Sigmoid colon (tissue), 7 donors: ENCODE results near the gene HEPACAM2. TPM values are rescaled to one million over a fixed set of nuclear protein-coding genes. Genes with fewer than 3 reads are reported as not detected.

ENCODE experiments used
- DNase-seq: peaks from one replicate; pipeline ENCODE4 v3.0.0-alpha.2; 2019
- H3K27ac ChIP-seq, 4 donors: fragments of 200-600 bp; sonication (generic); one replicate each; pipeline ENCODE4 v1.5.1; 2016 to 2019; ENCODE audit warnings: mild to moderate bottlenecking in 1 of 4
- H3K27me3 ChIP-seq, 3 donors: fragments of 200-600 bp; sonication (generic); one replicate each; pipeline ENCODE4 v1.5.1; 2019; ENCODE audit warnings: mild to moderate bottlenecking in 1 of 3
- H3K36me3 ChIP-seq, 4 donors: fragments of 200-600 bp; sonication (generic); one replicate each; pipeline ENCODE4 v1.5.1; 2016 to 2019
- H3K4me1 ChIP-seq, 4 donors: fragments of 200-600 bp; sonication (generic); one replicate each; pipeline ENCODE4 v1.5.1; 2017 to 2019
- H3K4me3 ChIP-seq, 4 donors: fragments of 200-600 bp; sonication (generic); one replicate each; pipeline ENCODE4 v1.5.1; 2017 to 2019; ENCODE audit warnings: mild to moderate bottlenecking in 2 of 4, moderate library complexity in 1 of 4
- H3K9me3 ChIP-seq, 4 donors: fragments of 200-600 bp in 3 of 4; sonication (generic) in 3 of 4; one replicate each; pipeline versions ENCODE4 v1.5.1 to v1.6.1; 2013 to 2019
- EP300 ChIP-seq, 4 donors: sonication (generic); formaldehyde crosslinking; IDR thresholded peaks; one replicate each; pipeline ENCODE4 v1.6.1; 2017; ENCODE audit warnings: antibody characterized with exemption in 4 of 4
- POLR2A ChIP-seq, 2 donors: fragments of 450-650 bp; IDR thresholded peaks; one replicate each; pipeline ENCODE4 v1.6.1; 2016; ENCODE audit warnings: antibody characterized with exemption in 2 of 2, mild to moderate bottlenecking in 2 of 2, moderate library complexity in 2 of 2
- POLR2AphosphoS5 ChIP-seq, 4 donors: sonication (generic); formaldehyde crosslinking; IDR thresholded peaks; one replicate each; pipeline ENCODE4 v1.6.1; 2017; ENCODE audit warnings: antibody characterized with exemption in 4 of 4
- WGBS, 2 donors: extraction: QIAGEN DNeasy Blood & Tissue Kit; methylation state at CpG; one replicate each; pipeline ENCODE4 v1.1.7; 2013; 5-methylcytosine and 5-hydroxymethylcytosine counted together
- intact Hi-C: fragments of 100-400 bp; cut with DNase I; formaldehyde crosslinking; loops from one replicate; pipeline ENCODE4 v1.15.1; 2023
- polyA plus RNA-seq, 3 donors: library from polyadenylated mRNA; stranded (reverse); fragments of 200-250 nt; gene quantifications; one replicate each; pipeline ENCODE4 v1.2.3, GENCODE V29; 2013
- total RNA-seq, 4 donors: library from RNA; depleted of rRNA; stranded (reverse); fragments of >200 nt; gene quantifications; one replicate each; pipeline ENCODE4 v1.1.0, GENCODE V29; 2016
- TF ChIP-seq, protein P1 (sequence below), 4 experiments: fragments of 450-650 bp in 3 of 4; fragments of 200-600 bp in 1 of 4; IDR thresholded peaks; one replicate each; pipeline ENCODE4 v1.5.1; 2016 to 2019; ENCODE audit warnings: antibody characterized with exemption in 4 of 4, mild to moderate bottlenecking in 3 of 4, moderate library complexity in 2 of 4
- donor health status: healthy with polysubstance abuse.
- donor health status: Bipolar disorder and iron deficiency.
- donor health status: healthy.

The HEPACAM2 gene
- total and polyA plus RNA-seq, 7 donors: 0.36 to 57.7 (median 25.2) TPM; not detected in 3

DNA sequence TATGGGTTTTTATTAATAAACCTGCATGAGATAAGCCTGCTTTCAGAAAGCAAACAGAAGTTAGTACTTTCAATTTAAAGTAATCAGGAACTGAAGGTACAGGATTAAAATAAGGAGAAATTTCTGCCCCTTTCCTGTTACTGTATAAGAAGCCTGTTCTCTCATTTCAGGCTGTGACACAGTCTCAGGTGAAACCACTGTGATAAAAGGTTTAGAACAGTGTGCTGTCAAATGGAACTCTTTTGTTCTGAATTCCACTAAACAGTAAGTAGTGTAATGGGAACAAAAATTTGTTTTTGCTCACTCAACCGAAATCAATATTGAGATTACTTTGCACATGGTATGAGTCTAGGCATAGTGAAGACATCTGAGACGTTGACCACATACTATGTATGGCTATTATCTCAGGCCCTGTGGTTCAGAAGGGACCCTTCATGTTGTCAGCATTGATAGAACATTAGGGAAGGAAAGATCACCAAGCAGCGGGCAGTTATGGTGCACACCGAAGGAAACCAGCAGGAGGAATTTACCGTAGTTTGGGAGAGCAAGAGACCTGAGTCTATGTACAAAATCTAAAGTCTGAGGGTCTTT, 14.9 kb downstream of the HEPACAM2 start:
- Histone ChIP-seq H3K4me3 (no peak overlapping the region), H3K36me3 (no peaks in the 10 kb centered on the region), H3K9me3 (no peaks in the 10 kb centered on the region), H3K27ac (no peak overlapping the region), H3K4me1 (no peaks in the 10 kb centered on the region), H3K27me3 (no peaks in the 10 kb centered on the region)
- DNase-seq: no peak
- intact Hi-C loops: no loop called here
- WGBS, 2 donors: 86 to 90% methylated on average over 5 of the region's 5 CpGs
- TF ChIP-seq, protein P1, sequence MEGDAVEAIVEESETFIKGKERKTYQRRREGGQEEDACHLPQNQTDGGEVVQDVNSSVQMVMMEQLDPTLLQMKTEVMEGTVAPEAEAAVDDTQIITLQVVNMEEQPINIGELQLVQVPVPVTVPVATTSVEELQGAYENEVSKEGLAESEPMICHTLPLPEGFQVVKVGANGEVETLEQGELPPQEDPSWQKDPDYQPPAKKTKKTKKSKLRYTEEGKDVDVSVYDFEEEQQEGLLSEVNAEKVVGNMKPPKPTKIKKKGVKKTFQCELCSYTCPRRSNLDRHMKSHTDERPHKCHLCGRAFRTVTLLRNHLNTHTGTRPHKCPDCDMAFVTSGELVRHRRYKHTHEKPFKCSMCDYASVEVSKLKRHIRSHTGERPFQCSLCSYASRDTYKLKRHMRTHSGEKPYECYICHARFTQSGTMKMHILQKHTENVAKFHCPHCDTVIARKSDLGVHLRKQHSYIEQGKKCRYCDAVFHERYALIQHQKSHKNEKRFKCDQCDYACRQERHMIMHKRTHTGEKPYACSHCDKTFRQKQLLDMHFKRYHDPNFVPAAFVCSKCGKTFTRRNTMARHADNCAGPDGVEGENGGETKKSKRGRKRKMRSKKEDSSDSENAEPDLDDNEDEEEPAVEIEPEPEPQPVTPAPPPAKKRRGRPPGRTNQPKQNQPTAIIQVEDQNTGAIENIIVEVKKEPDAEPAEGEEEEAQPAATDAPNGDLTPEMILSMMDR (IDR thresholded peaks at IDR 0.05): no peak
- TF ChIP-seq POLR2AphosphoS5 (IDR thresholded peaks at IDR 0.05) (no peak), EP300 (IDR thresholded peaks at IDR 0.05) (no peak), POLR2A (IDR thresholded peaks at IDR 0.05) (no peak)

DNA sequence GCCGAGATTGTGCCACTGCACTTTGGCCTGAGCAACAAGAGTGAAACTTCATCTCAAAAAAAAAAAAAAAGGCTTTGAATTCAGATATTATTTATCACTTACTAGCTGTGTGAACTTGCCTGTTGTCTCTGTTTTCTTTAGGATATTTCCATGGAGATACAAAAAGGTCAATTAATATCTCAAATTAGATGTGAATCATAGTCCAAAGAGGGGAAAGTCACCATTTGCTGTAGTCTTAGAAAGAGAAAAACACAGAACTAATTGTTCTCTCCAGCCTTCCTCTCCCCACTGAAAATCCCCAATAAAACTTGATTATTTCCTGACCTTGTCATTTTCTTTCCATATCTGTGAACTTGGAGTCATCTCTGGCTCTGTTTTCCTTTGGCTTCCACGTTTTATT, 21.2 kb downstream of the HEPACAM2 start:
- Histone ChIP-seq H3K9me3 (no peaks in the 10 kb centered on the region), H3K27ac (no peak overlapping the region), H3K27me3 (no peaks in the 10 kb centered on the region), H3K36me3 (no peaks in the 10 kb centered on the region), H3K4me3 (no peak overlapping the region), H3K4me1 (no peaks in the 10 kb centered on the region)
- WGBS, 2 donors: 18 to 48% methylated on average over 2 of the region's 2 CpGs
- intact Hi-C loops: no loop called here
- TF ChIP-seq POLR2A (IDR thresholded peaks at IDR 0.05) (no peak), POLR2AphosphoS5 (IDR thresholded peaks at IDR 0.05) (no peak), EP300 (IDR thresholded peaks at IDR 0.05) (no peak)
- TF ChIP-seq, protein P1 (IDR thresholded peaks at IDR 0.05): no peak
- no peak for DNase-seq

DNA sequence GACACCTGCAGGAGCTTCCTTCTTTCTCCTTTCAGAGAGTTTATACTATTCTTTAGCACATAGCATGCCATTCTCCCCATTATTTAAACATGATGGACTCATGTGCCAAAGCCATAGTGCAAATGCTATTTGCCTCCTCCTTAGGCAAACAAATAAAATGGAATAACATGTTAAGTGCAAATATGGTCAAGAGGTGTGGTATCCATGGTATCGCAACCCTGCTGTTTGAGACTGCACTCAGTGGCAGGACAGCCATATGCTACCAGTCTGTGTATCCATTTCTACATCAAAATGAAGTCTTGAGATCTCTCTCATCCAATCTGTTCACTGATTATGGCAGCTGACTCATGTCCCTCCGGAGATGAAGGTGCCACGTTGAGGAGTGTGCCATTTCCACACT, 22.8 kb downstream of the HEPACAM2 start:
- no peak for DNase-seq
- no peaks in the 10 kb centered on the region for H3K4me1 ChIP-seq
- no peak overlapping the region for H3K27ac ChIP-seq
- no peak overlapping the region for H3K4me3 ChIP-seq
- no peaks in the 10 kb centered on the region for H3K36me3 ChIP-seq
- no peaks in the 10 kb centered on the region for H3K9me3 ChIP-seq
- WGBS, 2 donors: 17 to 70% methylated on average over 3 of the region's 3 CpGs
- intact Hi-C loops: no loop called here
- H3K27me3 ChIP-seq: no peaks in the 10 kb centered on the region
- peak in 1 of 4 donors; percentile 15 for TF ChIP-seq POLR2AphosphoS5 (IDR thresholded peaks at IDR 0.05)
- TF ChIP-seq EP300 (IDR thresholded peaks at IDR 0.05): no peak

DNA sequence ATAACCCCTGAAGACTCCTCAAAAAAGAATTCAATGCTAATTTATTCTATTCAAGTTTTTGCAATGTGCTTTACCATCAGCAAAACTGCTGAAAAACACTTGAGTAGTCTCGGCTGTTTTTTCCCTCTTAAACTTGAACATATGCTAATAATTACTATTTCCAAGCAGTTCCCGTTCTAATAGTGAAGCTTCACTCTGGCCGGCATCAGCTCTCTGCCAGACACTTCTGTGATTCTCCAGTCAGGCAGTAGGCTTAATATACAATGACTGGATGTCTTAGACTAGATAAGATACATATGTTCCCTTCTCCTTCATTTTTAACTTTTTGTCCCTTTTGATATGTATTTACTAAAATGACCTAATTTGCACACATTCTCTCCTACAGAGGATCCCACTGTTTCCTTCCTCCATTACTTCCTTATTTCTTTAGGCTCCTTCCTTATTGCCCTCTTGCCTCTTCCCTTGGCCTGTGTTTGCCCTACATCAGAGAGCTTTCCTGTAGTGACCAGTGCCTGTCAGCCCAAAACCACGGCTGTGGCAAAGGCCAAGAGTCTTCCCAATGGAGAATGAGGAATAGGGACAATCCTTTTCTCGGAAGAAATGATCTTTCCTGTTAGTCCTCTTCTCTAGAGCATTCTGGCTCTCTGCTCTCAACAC, 23.5 kb downstream of the HEPACAM2 start:
- no peak for DNase-seq
- H3K4me3 ChIP-seq: no peak overlapping the region
- no peaks in the 10 kb centered on the region for H3K4me1 ChIP-seq
- no peaks in the 10 kb centered on the region for H3K27me3 ChIP-seq
- intact Hi-C loops: no loop called here
- H3K27ac ChIP-seq: no peak overlapping the region
- TF ChIP-seq POLR2AphosphoS5 (IDR thresholded peaks at IDR 0.05) (no peak), EP300 (IDR thresholded peaks at IDR 0.05) (no peak), POLR2A (IDR thresholded peaks at IDR 0.05) (no peak)
- TF ChIP-seq, protein P1 (IDR thresholded peaks at IDR 0.05): no peak
- H3K9me3 ChIP-seq: no peaks in the 10 kb centered on the region
- WGBS, 2 donors: 60 to 66% methylated on average over 5 of the region's 5 CpGs
- H3K36me3 ChIP-seq: no peaks in the 10 kb centered on the region

DNA sequence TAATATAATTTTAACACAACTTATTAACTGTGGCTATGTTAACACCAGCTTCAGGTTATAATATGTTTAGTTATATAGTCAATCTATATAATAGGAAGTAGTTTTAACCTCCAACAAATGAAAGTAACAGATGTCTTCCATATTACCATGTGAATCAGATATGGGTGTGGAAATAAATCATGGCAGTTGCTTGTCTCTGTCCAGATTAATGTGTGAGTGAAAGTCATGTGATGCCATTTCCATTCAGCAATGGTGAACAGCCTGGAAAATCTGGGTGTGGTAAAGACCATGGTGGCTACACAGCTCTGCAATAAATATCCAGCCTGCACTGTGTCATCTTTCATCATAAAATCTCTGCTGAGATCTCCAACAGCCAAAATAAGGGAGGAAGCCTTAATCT, 27.8 kb downstream of the HEPACAM2 start:
- H3K27ac ChIP-seq: no peak overlapping the region
- intact Hi-C loops: loop anchor here (5.0 kb wide), 1 partner anchor 51 kb away; the partner anchor contains the start of gene SAMD9L
- no peaks in the 10 kb centered on the region for H3K4me1 ChIP-seq
- no peak for TF ChIP-seq POLR2A (IDR thresholded peaks at IDR 0.05)
- TF ChIP-seq EP300 (IDR thresholded peaks at IDR 0.05): no peak
- TF ChIP-seq, protein P1 (IDR thresholded peaks at IDR 0.05): no peak
- TF ChIP-seq POLR2AphosphoS5 (IDR thresholded peaks at IDR 0.05): no peak
- H3K36me3 ChIP-seq: no peaks in the 10 kb centered on the region
- no peak for DNase-seq
- H3K4me3 ChIP-seq: no peak overlapping the region
- no peaks in the 10 kb centered on the region for H3K27me3 ChIP-seq
- H3K9me3 ChIP-seq: no peaks in the 10 kb centered on the region
